Measurements from ENCODE around the gene PCDHB7. TPM values are rescaled to one million over a fixed set of nuclear protein-coding genes. Genes with fewer than 3 reads are reported as not detected.
"Not testable (repeated sequence)": the region's sequence is repeated elsewhere in the genome, so short reads cannot be mapped to it uniquely, and the experiment has no call there.

PCDHB7 gene
- total RNA-seq, 2 experiments from 2014 or later = not detected

DNA sequence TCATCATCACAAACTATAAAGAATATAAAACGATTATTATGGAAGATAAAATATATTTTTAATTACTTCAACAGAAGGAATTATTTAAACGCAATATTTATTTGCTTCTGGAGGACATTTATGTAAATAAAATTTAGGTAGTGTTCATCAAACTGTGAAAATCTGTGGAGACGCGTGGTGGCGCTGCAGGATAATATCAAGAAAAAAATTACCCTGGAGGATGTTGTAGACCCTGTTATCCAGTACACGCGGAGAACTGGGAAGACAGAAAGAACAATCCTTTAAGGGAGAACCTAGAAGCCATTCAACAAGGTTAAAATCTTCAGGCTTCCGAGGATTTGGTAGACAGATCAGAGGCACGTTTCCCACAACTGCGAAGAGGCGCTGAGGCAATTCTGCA, 36.0 kb downstream of the PCDHB7 start, which contains the start of gene PCDHB12:
TSS of gene PCDHB12 (plus strand) at position 242 of the 400 bp plus-strand sequence. CDS start 189 bp downstream, outside the sequence.
- Histone ChIP-seq H3K4me3 (ENCODE audit: low read depth, low read length, poor library complexity, severe bottlenecking) (no peak within 1 kb of the TSS), H3K4me2 (ENCODE audit: low read length) (no peak within 1 kb of the TSS), H4K20me1 (ENCODE audit: insufficient read depth, low read length) (no peaks in the 10 kb centered on the region), H3K27ac (ENCODE audit: low read depth, low read length, poor library complexity, severe bottlenecking) (no peak within 1 kb of the TSS), H3K79me2 (ENCODE audit: insufficient read depth, low read depth, low read length) (no peaks in the 10 kb centered on the region), H2AFZ (ENCODE audit: low read length) (no peak within 1 kb of the TSS), H3K9me2 (ENCODE audit: insufficient read depth, low read length) (no peaks in the 10 kb centered on the region), H3K9me3 (ENCODE audit: low read length) (no peaks in the 10 kb centered on the region), H3K4me1 (ENCODE audit: insufficient read depth, low read length, poor library complexity, severe bottlenecking) (no peaks in the 10 kb centered on the region), H3K36me3 (ENCODE audit: insufficient read depth, low read length) (no peaks in the 10 kb centered on the region)
- intact Hi-C loops (cut with micrococcal nuclease; ENCODE audit: unreplicated experiment) = no loop called here
- BruUV-seq (replicated peaks) = no TSS peak
- TF ChIP-seq, protein P1, sequence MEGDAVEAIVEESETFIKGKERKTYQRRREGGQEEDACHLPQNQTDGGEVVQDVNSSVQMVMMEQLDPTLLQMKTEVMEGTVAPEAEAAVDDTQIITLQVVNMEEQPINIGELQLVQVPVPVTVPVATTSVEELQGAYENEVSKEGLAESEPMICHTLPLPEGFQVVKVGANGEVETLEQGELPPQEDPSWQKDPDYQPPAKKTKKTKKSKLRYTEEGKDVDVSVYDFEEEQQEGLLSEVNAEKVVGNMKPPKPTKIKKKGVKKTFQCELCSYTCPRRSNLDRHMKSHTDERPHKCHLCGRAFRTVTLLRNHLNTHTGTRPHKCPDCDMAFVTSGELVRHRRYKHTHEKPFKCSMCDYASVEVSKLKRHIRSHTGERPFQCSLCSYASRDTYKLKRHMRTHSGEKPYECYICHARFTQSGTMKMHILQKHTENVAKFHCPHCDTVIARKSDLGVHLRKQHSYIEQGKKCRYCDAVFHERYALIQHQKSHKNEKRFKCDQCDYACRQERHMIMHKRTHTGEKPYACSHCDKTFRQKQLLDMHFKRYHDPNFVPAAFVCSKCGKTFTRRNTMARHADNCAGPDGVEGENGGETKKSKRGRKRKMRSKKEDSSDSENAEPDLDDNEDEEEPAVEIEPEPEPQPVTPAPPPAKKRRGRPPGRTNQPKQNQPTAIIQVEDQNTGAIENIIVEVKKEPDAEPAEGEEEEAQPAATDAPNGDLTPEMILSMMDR (conservative IDR thresholded peaks at IDR 0.05; ENCODE audit: low read length) = peak; percentile 78
- no peak for TF ChIP-seq EZH2phosphoT487 (IDR thresholded peaks at IDR 0.05; ENCODE audit: borderline replicate concordance, low read depth, low read length)
- ChIA-PET CTCF (ENCODE audit: unreplicated experiment) (no interaction called here), POLR2A (no interaction called here)
- DNase-seq (ENCODE audit: low spot score) = peak; percentile 19

- H4K20me1 ChIP-seq (ENCODE audit: insufficient read depth, low read length) = not testable (repeated sequence)
These were observed 37.8 kb downstream of the PCDHB7 start for GRCh38 chr5:141210281-141210680.

DNA sequence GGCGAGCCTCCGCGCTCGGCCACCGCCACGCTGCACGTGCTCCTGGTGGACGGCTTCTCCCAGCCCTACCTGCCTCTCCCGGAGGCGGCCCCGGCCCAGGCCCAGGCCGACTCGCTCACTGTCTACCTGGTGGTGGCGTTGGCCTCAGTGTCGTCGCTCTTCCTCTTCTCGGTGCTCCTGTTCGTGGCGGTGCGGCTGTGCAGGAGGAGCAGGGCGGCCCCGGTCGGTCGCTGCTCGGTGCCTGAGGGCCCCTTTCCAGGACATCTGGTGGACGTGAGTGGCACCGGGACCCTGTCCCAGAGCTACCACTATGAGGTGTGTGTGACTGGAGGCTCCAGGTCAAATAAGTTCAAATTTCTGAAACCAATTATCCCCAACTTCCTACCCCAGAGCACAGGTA, 38.4 kb downstream of the PCDHB7 start:
- H4K20me1 ChIP-seq (ENCODE audit: insufficient read depth, low read length); H3K4me2 ChIP-seq (ENCODE audit: low read length); H3K9me2 ChIP-seq (ENCODE audit: insufficient read depth, low read length); H2AFZ ChIP-seq (ENCODE audit: low read length); CTCF ChIA-PET (ENCODE audit: unreplicated experiment); H3K9me3 ChIP-seq (ENCODE audit: low read length); H3K27ac ChIP-seq (ENCODE audit: low read depth, low read length, poor library complexity, severe bottlenecking); H3K4me1 ChIP-seq (ENCODE audit: insufficient read depth, low read length, poor library complexity, severe bottlenecking); H3K79me2 ChIP-seq (ENCODE audit: insufficient read depth, low read depth, low read length); POLR2A ChIA-PET; BruUV-seq (replicated peaks); DNase-seq (ENCODE audit: low spot score); H3K4me3 ChIP-seq (ENCODE audit: low read depth, low read length, poor library complexity, severe bottlenecking); H3K36me3 ChIP-seq (ENCODE audit: insufficient read depth, low read length): not testable (repeated sequence)
- intact Hi-C loops (cut with micrococcal nuclease; ENCODE audit: unreplicated experiment) = loop anchor here (10.0 kb wide), 1 partner anchor 354 kb away; no protein-coding TSS in a partner anchor

More at GRCh38 chr5:141210281-141210680, 37.8 kb downstream of the PCDHB7 start:
- BruUV-seq (replicated peaks); H3K4me3 ChIP-seq (ENCODE audit: low read depth, low read length, poor library complexity, severe bottlenecking); H3K27ac ChIP-seq (ENCODE audit: low read depth, low read length, poor library complexity, severe bottlenecking); H3K4me2 ChIP-seq (ENCODE audit: low read length); H3K9me3 ChIP-seq (ENCODE audit: low read length); H2AFZ ChIP-seq (ENCODE audit: low read length); POLR2A ChIA-PET; H3K4me1 ChIP-seq (ENCODE audit: insufficient read depth, low read length, poor library complexity, severe bottlenecking); H3K9me2 ChIP-seq (ENCODE audit: insufficient read depth, low read length); H3K36me3 ChIP-seq (ENCODE audit: insufficient read depth, low read length); CTCF ChIA-PET (ENCODE audit: unreplicated experiment); H3K79me2 ChIP-seq (ENCODE audit: insufficient read depth, low read depth, low read length); DNase-seq (ENCODE audit: low spot score): not testable (repeated sequence)
- intact Hi-C loops (cut with micrococcal nuclease; ENCODE audit: unreplicated experiment) = loop anchor here (10.0 kb wide), 1 partner anchor 355 kb away; no protein-coding TSS in a partner anchor

Data from OCI-LY7 (cell line).